Brain pericyte (primary cell): Measurements from ENCODE around the gene GJD3.
A peak's percentile ranks its signal among the peaks of the same experiment; 100 is the strongest.
"Not testable (repeated sequence)": the region's sequence is repeated elsewhere in the genome, so short reads cannot be mapped to it uniquely, and the experiment has no call there.

Source experiments
- DNase-seq: peaks from one replicate; pipeline ENCODE4 v3.0.0-alpha.2; 2012; ENCODE audit warnings: low read depth, low spot score

The GJD3 gene

DNA sequence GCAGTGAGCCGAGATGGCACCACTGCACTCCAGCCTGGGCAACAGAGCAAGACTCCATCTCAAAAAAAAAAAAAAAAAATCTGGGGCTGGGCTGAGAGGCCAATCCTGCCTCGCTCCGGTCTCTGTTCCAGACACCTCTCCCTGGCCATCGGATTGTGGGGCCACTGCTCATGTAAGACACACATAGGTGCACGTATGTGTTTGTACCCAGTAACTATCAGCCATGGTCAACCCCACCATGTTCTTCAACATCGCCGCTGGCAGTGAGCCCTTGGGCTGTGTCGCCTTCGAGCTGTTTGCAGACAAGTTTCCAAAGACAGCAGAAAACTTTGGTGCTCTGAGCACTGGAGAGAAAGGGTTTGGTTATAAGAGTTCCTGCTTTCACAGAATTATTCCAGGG, 3.2 kb upstream of the GJD3 start:
- DNase-seq = not testable (repeated sequence)

DNA sequence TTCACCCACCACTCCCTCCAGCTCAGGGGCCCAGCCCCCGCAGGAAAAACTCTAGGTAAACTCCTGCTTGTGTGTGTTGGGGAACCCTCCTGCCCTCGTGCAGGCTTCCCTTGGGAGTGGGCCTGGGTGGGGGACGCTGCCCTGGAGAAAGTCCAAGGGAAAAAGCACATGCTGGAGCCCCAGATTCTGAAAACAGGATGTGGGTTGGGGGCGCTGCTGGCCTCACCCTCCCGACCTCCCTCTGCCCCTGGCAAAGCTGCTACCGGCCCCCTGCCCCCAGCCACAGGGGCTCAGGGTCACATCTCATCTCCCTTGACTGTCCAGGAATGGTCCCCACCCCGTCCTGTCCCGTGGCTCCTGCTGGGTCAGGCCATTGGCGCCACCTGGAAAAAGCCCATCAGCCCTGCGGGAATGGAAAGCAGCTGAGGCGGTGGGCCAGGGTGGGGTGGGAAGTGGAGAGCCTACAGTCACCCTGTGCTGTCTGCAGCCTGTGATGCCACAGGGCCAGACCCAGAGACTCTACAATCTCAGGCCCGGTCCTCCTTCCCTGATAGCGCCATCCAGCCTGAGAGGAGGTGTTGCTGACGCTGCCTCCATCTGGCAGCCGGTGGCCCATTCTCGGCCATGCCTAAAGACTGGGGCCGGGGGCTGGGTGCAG, 2.5 kb upstream of the GJD3 start:
- DNase-seq = no peak

GRCh38 chr17:40366076-40366860, 1.7 kb upstream of the GJD3 start:
- DNase-seq = no peak

DNA sequence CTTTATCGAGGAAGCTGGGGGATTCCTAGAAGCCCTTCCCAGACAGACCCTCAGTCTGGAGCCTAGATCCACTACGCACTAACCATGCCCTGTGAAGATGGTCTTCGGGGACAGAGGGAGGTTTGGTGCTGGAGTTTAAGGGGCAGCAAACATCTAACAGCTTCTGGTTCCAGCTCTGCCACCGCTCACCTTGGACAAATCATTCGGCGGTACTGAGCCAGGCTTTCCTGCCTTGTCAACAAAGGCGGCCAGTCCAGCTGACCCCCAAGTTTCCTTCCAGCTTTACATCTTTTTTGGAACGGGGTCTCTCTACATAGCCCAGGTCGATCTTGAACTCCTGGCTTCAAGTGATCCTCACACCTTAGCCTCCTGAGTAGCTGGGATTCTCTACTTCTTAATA, 369 bp upstream of the GJD3 start:
- DNase-seq = no peak

DNA sequence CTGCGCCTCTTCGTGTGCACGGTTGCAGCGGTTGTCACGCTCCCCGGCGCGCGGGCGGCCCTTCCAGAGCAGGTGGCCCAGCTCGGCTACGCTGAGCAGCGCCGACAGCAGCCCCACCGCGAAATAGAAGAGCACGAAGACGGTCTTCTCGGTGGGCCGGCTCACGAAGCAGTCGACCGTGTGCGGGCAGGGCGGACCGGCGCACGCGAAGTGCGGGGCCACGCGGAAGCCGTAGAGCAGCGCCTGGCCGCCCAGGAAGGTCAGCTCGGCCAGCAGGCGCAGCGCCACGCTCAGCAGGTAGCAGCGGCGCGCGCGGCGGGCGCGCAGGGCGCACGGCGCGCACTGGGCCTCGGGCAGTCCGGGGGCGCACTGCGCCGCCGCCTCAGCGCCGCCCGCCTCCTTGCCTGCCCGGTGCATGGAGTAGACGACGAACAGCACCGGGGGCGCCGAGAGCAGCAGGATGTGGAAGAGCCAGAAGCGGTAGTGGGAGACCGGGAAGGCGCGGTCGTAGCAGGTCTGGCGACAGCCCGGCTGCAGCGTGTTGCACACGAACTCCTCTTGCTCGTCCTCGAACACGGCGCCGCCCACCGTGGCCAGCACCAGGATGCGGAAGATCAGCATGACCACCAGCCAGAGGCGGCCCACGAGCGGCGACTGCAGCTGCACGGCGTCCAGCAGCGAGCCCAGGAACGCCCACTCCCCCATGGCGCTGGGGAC, 1.3 kb downstream of the GJD3 start:
- DNase-seq = no peak

- DNase-seq = no peak
Measured at GRCh38 chr17:40362696-40363110, 1.8 kb downstream of the GJD3 start.

GRCh38 chr17:40361925-40362695, 2.4 kb downstream of the GJD3 start:
- DNase-seq = no peak

DNA sequence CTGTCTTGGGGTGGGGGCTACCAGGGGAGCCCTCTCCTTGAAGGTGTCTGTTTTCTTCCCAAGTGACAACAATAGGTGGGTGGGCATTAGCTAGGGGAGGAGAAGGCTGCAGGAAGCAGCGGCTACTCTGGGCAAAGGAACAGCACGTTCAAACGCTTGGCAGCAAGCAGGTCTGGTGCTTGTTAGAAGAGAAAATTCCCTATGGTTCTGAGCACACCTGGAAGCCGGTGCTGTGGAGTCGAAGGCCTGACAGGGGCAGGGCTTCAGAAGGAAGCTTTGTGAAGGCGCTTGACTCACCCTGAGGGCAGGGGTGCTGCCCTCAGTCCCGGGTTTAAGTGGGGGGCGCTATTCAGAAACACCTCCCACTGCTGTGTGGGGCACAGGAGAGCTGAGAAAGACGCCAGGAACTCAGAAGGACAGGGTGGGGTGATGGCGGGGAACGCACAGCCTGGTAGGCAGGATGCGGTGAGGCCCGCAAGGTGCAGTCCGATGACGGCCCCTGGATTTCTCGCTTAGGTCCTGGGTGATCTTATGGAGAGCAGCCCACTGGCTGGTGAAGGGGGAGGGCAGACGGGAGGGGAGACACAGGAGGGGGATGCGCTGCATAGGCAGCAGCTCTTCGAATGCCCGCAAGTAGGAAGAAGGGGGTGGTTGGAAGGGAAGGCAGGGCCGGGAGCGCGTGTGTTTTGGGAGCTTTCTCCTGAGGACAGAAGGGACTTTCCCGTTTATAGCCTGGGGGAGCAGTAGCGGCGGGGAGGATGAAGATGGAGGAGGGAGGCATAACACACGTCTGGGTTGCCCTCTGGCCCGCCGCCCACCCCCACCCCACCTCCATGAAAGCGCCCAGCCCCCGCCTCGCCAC, 3.2 kb downstream of the GJD3 start:
- DNase-seq = no peak

- DNase-seq = no peak
Measured at GRCh38 chr17:40360091-40360490, 4.4 kb downstream of the GJD3 start.

- peak; percentile 46 for DNase-seq
Measured at GRCh38 chr17:40358323-40359038, 6.1 kb downstream of the GJD3 start.

DNA sequence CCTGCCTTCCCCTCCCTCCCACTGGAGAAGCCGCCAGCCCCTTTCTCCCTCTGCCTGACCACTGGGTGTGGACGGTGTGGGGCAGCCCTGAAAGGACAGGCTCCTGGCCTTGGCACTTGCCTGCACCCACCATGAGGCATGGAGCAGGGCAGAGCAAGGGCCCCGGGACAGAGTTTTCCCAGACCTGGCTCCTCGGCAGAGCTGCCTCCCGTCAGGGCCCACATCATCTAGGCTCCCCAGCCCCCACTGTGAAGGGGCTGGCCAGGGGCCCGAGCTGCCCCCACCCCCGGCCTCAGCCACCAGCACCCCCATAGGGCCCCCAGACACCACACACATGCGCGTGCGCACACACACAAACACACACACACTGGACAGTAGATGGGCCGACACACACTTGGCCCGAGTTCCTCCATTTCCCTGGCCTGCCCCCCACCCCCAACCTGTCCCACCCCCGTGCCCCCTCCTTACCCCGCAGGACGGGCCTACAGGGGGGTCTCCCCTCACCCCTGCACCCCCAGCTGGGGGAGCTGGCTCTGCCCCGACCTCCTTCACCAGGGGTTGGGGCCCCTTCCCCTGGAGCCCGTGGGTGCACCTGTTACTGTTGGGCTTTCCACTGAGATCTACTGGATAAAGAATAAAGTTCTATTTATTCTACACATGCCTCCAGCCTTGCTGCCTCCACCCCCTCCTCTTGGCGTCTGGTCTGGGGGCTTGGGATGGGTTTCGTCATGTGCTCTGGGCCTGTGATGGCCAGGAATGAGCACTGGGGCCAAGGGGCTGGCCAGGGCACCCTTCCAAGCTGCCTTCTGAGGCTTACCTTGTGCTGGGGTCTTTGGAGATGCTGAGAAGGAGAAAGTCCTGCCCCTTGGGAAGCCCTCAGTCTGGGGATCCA, 7.3 kb downstream of the GJD3 start:
- no peak for DNase-seq

GRCh38 chr17:40355804-40356758, 8.5 kb downstream of the GJD3 start:
- DNase-seq = no peak

GRCh38 chr17:40355123-40355803, 9.3 kb downstream of the GJD3 start:
- DNase-seq = no peak

- no peak for DNase-seq
Measured at GRCh38 chr17:40354221-40355122, 10.1 kb downstream of the GJD3 start.

DNA sequence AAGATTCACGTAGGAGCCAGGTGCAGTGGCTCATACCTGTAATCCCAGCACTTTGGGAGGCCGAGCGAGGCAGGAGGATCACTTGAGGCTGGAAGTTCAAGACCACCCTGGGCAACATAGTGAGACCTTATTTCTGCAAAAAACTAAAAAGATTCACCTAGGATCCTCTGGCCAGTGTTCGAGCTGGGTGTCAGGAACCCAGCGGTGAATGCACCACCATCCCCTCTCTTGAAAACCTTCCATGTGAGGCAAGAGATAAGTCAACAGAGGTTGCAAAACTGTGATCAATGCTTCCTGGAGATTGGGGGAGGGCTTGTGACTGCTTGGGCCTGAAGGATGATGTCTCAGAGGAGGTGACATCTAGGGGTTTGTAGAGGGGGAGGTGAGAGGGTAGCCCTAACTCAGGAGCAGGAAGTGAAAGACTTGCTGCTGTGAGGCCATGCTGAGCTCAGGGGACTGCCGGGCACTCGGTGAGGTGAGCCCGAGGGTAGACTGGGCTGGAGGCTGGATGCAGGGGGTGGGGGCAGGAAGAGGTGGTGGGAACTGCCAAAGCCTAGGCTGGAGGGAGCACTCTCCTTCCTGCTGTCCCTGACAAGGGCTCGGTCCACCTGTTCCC, 11.7 kb downstream of the GJD3 start:
- no peak for DNase-seq

- no peak for DNase-seq
Measured at GRCh38 chr17:40352237-40352778, 12.2 kb downstream of the GJD3 start.
